ENCODE measurements around the gene TEPSIN.

The TEPSIN gene

GRCh38 chr17:81267390-81268067 is 28.7 kb upstream of the TEPSIN start:
- DNase-seq (ENCODE audit: low spot score), result no peak

GRCh38 chr17:81265576-81265975 is 26.7 kb upstream of the TEPSIN start:
- DNase-seq (ENCODE audit: low spot score), result no peak

GRCh38 chr17:81264640-81265039 is 25.8 kb upstream of the TEPSIN start:
- DNase-seq (ENCODE audit: low spot score), result no peak

- DNase-seq (ENCODE audit: low spot score), result no peak
These were observed 24.7 kb upstream of the TEPSIN start for GRCh38 chr17:81263371-81264181.

- no peak for DNase-seq (ENCODE audit: low spot score)
These were observed 22.9 kb upstream of the TEPSIN start for GRCh38 chr17:81261582-81262336.

- no peak for DNase-seq (ENCODE audit: low spot score)
These were observed 22.2 kb upstream of the TEPSIN start for GRCh38 chr17:81261096-81261495.

- DNase-seq (ENCODE audit: low spot score), result no peak
These were observed 21.8 kb upstream of the TEPSIN start for GRCh38 chr17:81260641-81261040.

GRCh38 chr17:81260171-81260570 is 21.3 kb upstream of the TEPSIN start:
- DNase-seq (ENCODE audit: low spot score), result no peak

- DNase-seq (ENCODE audit: low spot score), result no peak
These were observed 20.3 kb upstream of the TEPSIN start for GRCh38 chr17:81259058-81259605.

- DNase-seq (ENCODE audit: low spot score), result no peak
These were observed 19.4 kb upstream of the TEPSIN start for GRCh38 chr17:81258292-81258691.

- DNase-seq (ENCODE audit: low spot score), result no peak
These were observed 18.7 kb upstream of the TEPSIN start for GRCh38 chr17:81257533-81257932.

GRCh38 chr17:81256616-81257015 is 17.8 kb upstream of the TEPSIN start:
- peak; percentile 30 for DNase-seq (ENCODE audit: low spot score)

GRCh38 chr17:81254955-81255717 is 16.3 kb upstream of the TEPSIN start:
- peak; percentile 84 for DNase-seq (ENCODE audit: low spot score)

- peak; percentile 72 for DNase-seq (ENCODE audit: low spot score)
These were observed 14.7 kb upstream of the TEPSIN start for GRCh38 chr17:81253358-81254131.

GRCh38 chr17:81252987-81253329 is 14.1 kb upstream of the TEPSIN start:
- no peak for DNase-seq (ENCODE audit: low spot score)

GRCh38 chr17:81252326-81252986 is 13.6 kb upstream of the TEPSIN start:
- no peak for DNase-seq (ENCODE audit: low spot score)

GRCh38 chr17:81251709-81252301 is 12.9 kb upstream of the TEPSIN start:
- no peak for DNase-seq (ENCODE audit: low spot score)

GRCh38 chr17:81251094-81251708 is 12.3 kb upstream of the TEPSIN start:
- DNase-seq (ENCODE audit: low spot score), result no peak

GRCh38 chr17:81250286-81251093 is 11.6 kb upstream of the TEPSIN start:
- no peak for DNase-seq (ENCODE audit: low spot score)
